Mammary epithelial cell (primary cell): ENCODE data around the gene CFAP210.

Experiments used
- EZH2 ChIP-seq: IDR thresholded peaks from 2 replicates; pipeline ENCODE4 v1.6.1; 2012; ENCODE audit warnings: low read length, inconsistent platforms, borderline replicate concordance
- TF ChIP-seq, protein P1 (sequence below), 2 donors: IDR thresholded peaks in 1 of 2; conservative IDR thresholded peaks in 1 of 2; 2 replicates each; pipeline ENCODE4 v1.5.1; 2011 to 2012; ENCODE audit warnings: inconsistent platforms in 2 of 2, low read length in 2 of 2, mild to moderate bottlenecking in 2 of 2, control low read depth in 1 of 2, low read depth in 1 of 2; ENCODE audit not compliant: insufficient read depth in 1 of 2; ENCODE audit errors: extremely low read depth in 1 of 2

DNA sequence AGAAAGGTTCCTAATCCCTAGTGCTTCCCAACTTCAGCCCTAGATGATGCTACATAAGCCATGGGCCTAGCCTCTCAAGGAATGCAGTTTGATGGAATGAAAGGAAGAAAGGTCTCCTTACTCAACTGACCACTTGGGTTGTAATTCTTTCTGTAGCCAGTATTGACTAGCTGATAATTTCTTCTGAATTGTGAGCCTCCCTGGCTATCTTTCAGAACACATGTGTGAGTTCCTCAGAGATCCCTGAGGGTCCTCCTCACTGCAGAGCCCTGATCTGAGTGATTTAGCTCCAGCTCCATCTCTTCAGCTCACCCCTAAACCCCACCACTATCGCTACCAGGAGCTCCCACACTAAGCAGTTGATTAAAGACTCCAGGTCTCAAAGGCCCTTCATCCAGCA lies 31.5 kb downstream of the CFAP210 start:
- TF ChIP-seq, protein P1, sequence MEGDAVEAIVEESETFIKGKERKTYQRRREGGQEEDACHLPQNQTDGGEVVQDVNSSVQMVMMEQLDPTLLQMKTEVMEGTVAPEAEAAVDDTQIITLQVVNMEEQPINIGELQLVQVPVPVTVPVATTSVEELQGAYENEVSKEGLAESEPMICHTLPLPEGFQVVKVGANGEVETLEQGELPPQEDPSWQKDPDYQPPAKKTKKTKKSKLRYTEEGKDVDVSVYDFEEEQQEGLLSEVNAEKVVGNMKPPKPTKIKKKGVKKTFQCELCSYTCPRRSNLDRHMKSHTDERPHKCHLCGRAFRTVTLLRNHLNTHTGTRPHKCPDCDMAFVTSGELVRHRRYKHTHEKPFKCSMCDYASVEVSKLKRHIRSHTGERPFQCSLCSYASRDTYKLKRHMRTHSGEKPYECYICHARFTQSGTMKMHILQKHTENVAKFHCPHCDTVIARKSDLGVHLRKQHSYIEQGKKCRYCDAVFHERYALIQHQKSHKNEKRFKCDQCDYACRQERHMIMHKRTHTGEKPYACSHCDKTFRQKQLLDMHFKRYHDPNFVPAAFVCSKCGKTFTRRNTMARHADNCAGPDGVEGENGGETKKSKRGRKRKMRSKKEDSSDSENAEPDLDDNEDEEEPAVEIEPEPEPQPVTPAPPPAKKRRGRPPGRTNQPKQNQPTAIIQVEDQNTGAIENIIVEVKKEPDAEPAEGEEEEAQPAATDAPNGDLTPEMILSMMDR (conservative IDR thresholded peaks at IDR 0.05 in 1 of 2, IDR thresholded peaks at IDR 0.05 in 1 of 2; ENCODE audit: extremely low read depth in 1 of 2, insufficient read depth in 1 of 2, low read depth in 1 of 2, low read length in 2 of 2), result no peak
- no peak for TF ChIP-seq EZH2
